ENCODE results near the gene PON2. TPM values are rescaled to one million over a fixed set of nuclear protein-coding genes. Genes with fewer than 3 reads are reported as not detected.

PON2 gene
- total RNA-seq, 1 experiment from 2014 or later = 141 TPM

DNA sequence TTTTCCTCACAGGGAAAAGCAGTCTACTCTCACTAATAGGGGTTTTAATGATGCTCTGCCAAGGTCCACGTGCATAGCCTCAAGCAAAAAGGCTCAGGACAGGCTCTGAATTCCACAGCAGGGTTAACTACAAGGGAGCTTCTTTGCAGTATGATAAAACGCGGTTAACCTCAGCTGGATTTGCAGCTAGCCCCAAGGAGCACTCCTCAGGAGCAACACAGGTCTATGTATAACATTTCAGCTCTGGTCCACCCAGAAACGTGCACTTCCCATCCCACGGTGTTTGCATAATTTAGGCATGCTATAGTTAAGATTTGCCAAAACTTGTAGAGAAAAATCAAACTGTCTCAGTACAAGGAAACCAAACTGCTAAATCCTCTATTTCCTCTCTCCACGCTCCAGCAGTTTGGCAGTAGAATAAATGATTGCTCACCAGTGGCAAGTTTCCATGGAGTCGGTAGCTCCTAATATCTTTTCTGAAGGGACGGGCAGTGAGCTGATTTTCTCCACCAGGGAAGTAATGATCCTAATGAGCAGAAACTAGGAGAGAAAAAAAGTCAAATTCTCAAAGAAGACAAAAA, 37.8 kb upstream of the PON2 start:
- Histone ChIP-seq H3K27me3 (replicated peaks; ENCODE audit: control insufficient read depth, insufficient read depth, low read length) (no peaks in the 10 kb centered on the region), H3K36me3 (ENCODE audit: control insufficient read depth, insufficient read depth, low read length) (no peaks in the 10 kb centered on the region), H3K9me3 (no peaks in the 10 kb centered on the region), H3K4me3 (ENCODE audit: low read depth, low read length) (no peak overlapping the region), H3K4me1 (peaks cover 15% of the 10 kb centered on the region)
- BruUV-seq (replicated peaks) = no TSS peak
- peaks cover 7% of the 10 kb centered on the region for H3K4me1 Mint-ChIP-seq (ENCODE audit: low read depth, unreplicated experiment)
- CTCF ChIA-PET = interaction anchor here (2.2 kb wide), 1 partner anchor 76 kb away, joined by 6 read pairs; the partner anchor contains the start of gene PON3
- H3K27me3 Mint-ChIP-seq (ENCODE audit: insufficient read depth, unreplicated experiment) = no peaks in the 10 kb centered on the region
- no peak overlapping the region for H3K4me3 Mint-ChIP-seq (ENCODE audit: unreplicated experiment)
- POLR2A ChIA-PET = no interaction called here
- intact Hi-C loops (cut with micrococcal nuclease; ENCODE audit: unreplicated experiment) = loop anchor here (10.0 kb wide), 3 partner anchors 428 to 1178 kb away; no protein-coding TSS in a partner anchor
- no peaks in the 10 kb centered on the region for H3K9me3 Mint-ChIP-seq (ENCODE audit: unreplicated experiment)
- no peak overlapping the region for H3K27ac Mint-ChIP-seq (ENCODE audit: unreplicated experiment)
- DNase-seq = no peak
- TF ChIP-seq, protein P1, sequence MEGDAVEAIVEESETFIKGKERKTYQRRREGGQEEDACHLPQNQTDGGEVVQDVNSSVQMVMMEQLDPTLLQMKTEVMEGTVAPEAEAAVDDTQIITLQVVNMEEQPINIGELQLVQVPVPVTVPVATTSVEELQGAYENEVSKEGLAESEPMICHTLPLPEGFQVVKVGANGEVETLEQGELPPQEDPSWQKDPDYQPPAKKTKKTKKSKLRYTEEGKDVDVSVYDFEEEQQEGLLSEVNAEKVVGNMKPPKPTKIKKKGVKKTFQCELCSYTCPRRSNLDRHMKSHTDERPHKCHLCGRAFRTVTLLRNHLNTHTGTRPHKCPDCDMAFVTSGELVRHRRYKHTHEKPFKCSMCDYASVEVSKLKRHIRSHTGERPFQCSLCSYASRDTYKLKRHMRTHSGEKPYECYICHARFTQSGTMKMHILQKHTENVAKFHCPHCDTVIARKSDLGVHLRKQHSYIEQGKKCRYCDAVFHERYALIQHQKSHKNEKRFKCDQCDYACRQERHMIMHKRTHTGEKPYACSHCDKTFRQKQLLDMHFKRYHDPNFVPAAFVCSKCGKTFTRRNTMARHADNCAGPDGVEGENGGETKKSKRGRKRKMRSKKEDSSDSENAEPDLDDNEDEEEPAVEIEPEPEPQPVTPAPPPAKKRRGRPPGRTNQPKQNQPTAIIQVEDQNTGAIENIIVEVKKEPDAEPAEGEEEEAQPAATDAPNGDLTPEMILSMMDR (IDR thresholded peaks at IDR 0.05; ENCODE audit: insufficient read depth in 1 of 2, low read depth in 1 of 2, low read length in 1 of 2, severe bottlenecking in 1 of 2, unreplicated experiment in 1 of 2) = no peak
- no peaks in the 10 kb centered on the region for H3K36me3 Mint-ChIP-seq (ENCODE audit: insufficient read depth, unreplicated experiment)

DNA sequence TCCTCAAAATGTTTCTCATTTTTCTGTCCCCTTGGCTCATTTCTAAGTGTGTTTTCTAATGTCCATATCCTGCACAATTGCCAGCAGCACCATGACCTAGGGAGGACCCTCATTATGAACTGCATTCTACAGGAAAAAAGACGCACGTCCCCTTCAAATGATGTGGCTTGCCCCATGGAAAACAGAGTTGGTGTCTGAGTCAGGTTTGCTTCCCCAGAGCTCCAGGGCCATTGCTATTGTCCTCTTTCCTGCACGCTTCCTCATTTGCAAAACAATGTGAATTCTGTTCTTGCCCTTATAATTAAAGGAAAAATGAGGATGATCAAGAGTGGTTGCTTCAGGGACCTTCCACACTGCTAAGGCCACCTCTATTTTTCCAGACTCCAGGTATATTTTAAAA, 36.2 kb upstream of the PON2 start:
- ChIA-PET CTCF (no interaction called here), POLR2A (no interaction called here)
- Histone ChIP-seq H3K4me1 (peaks cover 11% of the 10 kb centered on the region), H3K36me3 (ENCODE audit: control insufficient read depth, insufficient read depth, low read length) (no peaks in the 10 kb centered on the region), H3K4me3 (ENCODE audit: low read depth, low read length) (no peak overlapping the region), H3K9me3 (no peaks in the 10 kb centered on the region), H3K27me3 (replicated peaks; ENCODE audit: control insufficient read depth, insufficient read depth, low read length) (no peaks in the 10 kb centered on the region)
- H3K4me1 Mint-ChIP-seq (ENCODE audit: low read depth, unreplicated experiment) = peaks cover 7% of the 10 kb centered on the region
- TF ChIP-seq, protein P1 (IDR thresholded peaks at IDR 0.05; ENCODE audit: insufficient read depth in 1 of 2, low read depth in 1 of 2, low read length in 1 of 2, severe bottlenecking in 1 of 2, unreplicated experiment in 1 of 2) = no peak
- H3K27me3 Mint-ChIP-seq (ENCODE audit: insufficient read depth, unreplicated experiment) = no peaks in the 10 kb centered on the region
- H3K27ac Mint-ChIP-seq (ENCODE audit: unreplicated experiment) = peak overlapping the region; percentile 14
- H3K9me3 Mint-ChIP-seq (ENCODE audit: unreplicated experiment) = no peaks in the 10 kb centered on the region
- DNase-seq = no peak
- H3K4me3 Mint-ChIP-seq (ENCODE audit: unreplicated experiment) = no peak overlapping the region
- H3K36me3 Mint-ChIP-seq (ENCODE audit: insufficient read depth, unreplicated experiment) = no peaks in the 10 kb centered on the region
- intact Hi-C loops (cut with micrococcal nuclease; ENCODE audit: unreplicated experiment) = loop anchor here (10.0 kb wide), 3 partner anchors 426 to 1176 kb away; no protein-coding TSS in a partner anchor
- no TSS peak for BruUV-seq (replicated peaks)

DNA sequence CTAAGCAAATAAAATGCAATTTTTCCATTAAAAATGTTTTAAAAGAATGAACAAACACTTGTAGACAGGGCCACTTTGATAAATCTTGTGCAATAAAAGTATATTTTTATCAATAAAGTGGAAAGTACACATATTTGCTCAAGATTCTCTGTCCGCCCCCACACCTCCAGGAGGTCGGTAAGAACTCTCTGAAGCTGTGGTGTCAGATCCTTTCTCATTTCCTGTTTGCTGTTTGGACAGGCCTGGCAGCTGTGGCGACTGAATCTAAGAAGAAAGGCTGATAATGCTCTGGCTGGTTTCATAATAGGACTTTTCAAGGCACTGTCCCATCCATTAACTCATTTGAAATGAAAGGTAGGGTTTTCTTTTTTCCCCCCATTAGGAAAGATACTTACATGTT, 35.6 kb upstream of the PON2 start:
- POLR2A ChIA-PET = interaction anchor here (0.8 kb wide), 1 partner anchor 29 kb away, joined by 4 read pairs; no protein-coding TSS in a partner anchor
- Mint-ChIP-seq H3K4me1 (ENCODE audit: low read depth, unreplicated experiment) (peaks cover 7% of the 10 kb centered on the region), H3K4me3 (ENCODE audit: unreplicated experiment) (no peak overlapping the region), H3K27ac (ENCODE audit: unreplicated experiment) (peak overlapping the region; percentile 14), H3K27me3 (ENCODE audit: insufficient read depth, unreplicated experiment) (no peaks in the 10 kb centered on the region), H3K36me3 (ENCODE audit: insufficient read depth, unreplicated experiment) (no peaks in the 10 kb centered on the region), H3K9me3 (ENCODE audit: unreplicated experiment) (no peaks in the 10 kb centered on the region)
- Histone ChIP-seq H3K27me3 (replicated peaks; ENCODE audit: control insufficient read depth, insufficient read depth, low read length) (no peaks in the 10 kb centered on the region), H3K36me3 (ENCODE audit: control insufficient read depth, insufficient read depth, low read length) (no peaks in the 10 kb centered on the region), H3K4me1 (peaks cover 11% of the 10 kb centered on the region), H3K9me3 (no peaks in the 10 kb centered on the region), H3K4me3 (ENCODE audit: low read depth, low read length) (no peak overlapping the region)
- CTCF ChIA-PET = interaction anchor here (0.6 kb wide), 1 partner anchor 8 kb away, joined by 3 read pairs; no protein-coding TSS in a partner anchor
- intact Hi-C loops (cut with micrococcal nuclease; ENCODE audit: unreplicated experiment) = loop anchor here (1.0 to 10.0 kb wide), 4 partner anchors 29 to 1176 kb away; no protein-coding TSS in a partner anchor
- no TSS peak for BruUV-seq (replicated peaks)
- DNase-seq = peak; percentile 54 to 59
- TF ChIP-seq, protein P1 (IDR thresholded peaks at IDR 0.05; ENCODE audit: insufficient read depth in 1 of 2, low read depth in 1 of 2, low read length in 1 of 2, severe bottlenecking in 1 of 2, unreplicated experiment in 1 of 2) = no peak
